ENCODE measurements around the gene MAST1.
"Not testable (repeated sequence)": the region's sequence is repeated elsewhere in the genome, so short reads cannot be mapped to it uniquely, and the experiment has no call there.

The MAST1 gene

DNA sequence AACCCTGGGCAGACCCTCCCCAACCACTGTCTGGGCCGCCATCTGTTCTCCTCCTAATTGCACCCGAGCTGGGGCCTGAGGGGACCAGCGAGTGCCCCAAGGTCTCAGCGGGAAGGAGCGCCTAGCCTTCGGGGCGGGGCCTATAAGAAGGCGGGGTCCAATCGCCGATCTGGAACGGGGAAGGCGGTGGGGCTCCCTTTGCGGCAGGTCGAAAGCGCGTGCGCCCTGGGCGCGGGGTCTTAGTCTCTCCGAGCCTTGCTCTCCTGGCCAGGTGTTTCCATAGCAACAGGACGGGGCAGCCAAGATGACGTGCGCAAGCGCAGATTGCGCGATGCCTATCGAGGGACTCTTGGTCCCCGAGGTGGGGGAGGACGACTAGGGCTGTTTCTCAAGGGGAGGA, 2.8 kb downstream of the MAST1 start:
- DNase-seq, result peak; percentile 93

GRCh38 chr19:12842511-12842910, 4.2 kb downstream of the MAST1 start:
- DNase-seq, result no peak

- DNase-seq, result no peak
Observed at GRCh38 chr19:12843328-12843727, 5.0 kb downstream of the MAST1 start.

DNA sequence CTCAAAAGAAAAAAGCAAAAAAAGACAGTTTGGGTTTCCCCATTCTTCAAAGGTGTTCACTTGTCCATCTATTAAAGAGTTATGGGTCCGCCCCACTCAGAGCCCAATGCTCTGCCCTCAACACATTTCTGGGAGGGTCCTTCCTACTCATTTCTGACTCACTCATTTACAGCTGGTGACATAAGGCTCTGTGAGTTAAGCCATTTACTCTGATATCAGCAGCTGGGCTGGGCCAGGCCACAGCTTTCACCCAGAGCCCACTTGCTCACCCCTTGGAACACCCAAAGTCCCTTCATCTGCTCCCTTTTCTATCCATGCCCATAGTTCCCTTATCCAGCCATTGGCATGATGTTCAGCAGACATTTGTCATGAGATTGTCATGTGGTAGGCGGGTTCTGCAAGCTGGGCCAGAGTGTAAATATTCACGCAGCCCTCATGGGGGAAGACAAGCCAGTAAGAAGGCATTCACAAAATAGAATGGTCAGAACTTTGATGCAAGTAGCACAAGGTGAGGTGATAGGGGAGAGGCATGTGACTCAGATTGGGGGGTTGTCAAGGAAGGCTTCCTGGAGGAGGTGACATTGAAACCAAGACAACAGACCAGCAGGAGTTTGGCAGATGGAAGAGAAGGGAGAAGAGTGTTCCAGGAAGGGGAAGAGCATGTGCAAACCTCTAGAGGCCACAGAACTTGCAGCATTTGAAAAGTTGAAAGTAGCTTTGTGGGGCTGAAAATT, 5.9 kb downstream of the MAST1 start:
- DNase-seq, result no peak

GRCh38 chr19:12846613-12847012, 8.3 kb downstream of the MAST1 start:
- not testable (repeated sequence) for DNase-seq

DNA sequence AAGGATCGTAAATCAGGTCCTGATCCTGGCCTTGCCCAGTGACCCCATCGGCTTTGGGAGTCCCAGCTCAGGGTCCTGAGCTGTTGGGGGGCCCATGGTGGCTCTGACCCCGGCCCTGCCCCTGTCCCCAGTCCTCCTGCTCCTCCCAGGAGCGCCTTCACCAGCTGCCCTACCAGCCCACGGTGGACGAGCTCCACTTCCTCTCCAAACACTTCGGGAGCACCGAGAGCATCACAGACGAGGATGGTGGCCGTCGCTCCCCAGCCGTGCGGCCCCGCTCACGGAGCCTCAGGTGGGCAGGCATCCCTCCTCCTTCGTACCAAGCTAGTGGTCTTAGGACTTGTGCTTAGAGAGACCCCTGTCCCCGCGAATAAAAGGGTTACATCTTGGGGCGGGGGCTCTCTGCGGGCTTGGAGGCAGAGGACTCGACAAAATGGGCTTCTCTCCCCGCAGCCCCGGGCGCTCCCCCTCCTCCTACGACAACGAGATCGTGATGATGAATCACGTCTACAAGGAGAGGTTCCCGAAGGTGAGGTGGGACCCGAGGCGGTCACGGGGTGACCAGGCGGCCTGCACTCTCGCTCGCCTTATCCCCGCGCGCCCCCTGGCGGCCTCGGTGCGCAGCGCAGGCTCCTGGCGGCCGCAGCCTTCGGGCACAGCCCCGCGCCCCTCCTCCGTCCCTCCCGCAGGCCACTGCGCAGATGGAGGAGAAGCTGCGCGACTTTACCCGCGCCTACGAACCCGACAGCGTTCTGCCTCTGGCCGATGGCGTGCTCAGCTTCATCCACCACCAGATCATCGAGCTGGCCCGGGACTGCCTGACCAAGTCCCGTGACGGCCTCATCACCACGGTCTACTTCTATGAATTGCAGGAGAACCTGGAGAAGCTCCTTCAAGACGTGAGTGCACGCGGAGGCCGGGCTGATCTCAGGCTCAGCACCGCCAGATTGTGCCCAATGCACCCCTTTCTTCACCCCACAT, 9.1 kb downstream of the MAST1 start:
- DNase-seq, result peak; percentile 54

DNA sequence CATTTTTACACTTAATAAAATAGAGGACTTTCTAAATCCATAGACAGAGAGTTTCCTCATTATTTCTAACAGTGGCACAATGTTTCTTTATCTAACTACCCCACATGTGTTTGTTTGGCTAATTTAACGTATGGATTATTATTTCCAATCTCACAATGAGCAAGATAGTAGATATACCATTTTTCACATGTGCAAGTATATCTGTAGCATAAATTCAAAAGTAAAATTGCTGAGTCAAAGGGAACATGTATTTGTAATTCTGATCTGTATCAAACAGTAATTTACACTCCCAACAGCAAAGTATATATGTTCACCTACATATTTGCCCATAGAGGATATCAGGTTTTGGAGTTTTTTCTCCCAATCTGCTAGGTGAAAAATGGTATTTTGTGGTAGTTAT, 18.3 kb downstream of the MAST1 start:
- no peak for DNase-seq

GRCh38 chr19:12858041-12858928, 20.0 kb downstream of the MAST1 start:
- DNase-seq, result no peak

DNA sequence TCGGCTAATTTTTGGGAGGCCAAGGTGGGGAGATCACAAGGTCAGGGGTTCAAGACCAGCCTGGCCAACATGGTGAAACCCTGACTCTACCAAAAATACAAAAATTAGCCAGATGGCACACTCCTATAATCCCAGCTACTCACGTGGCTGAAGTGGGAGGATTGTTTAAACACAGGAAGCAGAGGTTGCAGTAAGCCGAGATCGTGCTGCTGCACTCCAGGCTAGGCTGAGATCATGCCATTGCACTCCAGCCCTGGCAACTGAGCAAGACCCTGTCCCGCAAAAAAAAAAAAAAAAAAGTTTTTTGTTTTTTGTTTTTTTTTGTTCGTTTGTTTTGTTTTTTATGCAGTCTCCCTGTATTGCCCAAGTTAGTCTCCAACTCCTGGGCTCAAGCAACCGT, 21.2 kb downstream of the MAST1 start:
- DNase-seq, result no peak

DNA sequence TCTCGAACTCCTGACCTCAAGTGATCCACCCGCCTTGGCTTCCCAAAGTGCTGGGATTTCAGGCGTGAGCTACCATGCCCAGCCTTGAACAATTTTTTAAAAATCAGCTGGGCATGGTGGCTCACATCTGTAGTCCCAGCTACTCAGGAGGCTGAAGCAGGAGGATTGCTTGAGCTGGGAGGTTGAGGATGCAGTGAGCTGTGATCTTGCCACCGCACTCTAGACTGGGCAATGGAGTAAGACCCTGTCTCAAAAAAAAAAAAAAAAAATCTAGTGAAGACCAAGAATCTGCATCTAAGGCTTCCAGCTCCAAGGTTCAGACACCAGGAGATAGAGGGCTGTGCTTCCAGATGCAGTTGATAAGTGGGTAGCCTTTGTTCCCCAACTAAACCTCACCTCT, 25.8 kb downstream of the MAST1 start:
- no peak for DNase-seq

DNA sequence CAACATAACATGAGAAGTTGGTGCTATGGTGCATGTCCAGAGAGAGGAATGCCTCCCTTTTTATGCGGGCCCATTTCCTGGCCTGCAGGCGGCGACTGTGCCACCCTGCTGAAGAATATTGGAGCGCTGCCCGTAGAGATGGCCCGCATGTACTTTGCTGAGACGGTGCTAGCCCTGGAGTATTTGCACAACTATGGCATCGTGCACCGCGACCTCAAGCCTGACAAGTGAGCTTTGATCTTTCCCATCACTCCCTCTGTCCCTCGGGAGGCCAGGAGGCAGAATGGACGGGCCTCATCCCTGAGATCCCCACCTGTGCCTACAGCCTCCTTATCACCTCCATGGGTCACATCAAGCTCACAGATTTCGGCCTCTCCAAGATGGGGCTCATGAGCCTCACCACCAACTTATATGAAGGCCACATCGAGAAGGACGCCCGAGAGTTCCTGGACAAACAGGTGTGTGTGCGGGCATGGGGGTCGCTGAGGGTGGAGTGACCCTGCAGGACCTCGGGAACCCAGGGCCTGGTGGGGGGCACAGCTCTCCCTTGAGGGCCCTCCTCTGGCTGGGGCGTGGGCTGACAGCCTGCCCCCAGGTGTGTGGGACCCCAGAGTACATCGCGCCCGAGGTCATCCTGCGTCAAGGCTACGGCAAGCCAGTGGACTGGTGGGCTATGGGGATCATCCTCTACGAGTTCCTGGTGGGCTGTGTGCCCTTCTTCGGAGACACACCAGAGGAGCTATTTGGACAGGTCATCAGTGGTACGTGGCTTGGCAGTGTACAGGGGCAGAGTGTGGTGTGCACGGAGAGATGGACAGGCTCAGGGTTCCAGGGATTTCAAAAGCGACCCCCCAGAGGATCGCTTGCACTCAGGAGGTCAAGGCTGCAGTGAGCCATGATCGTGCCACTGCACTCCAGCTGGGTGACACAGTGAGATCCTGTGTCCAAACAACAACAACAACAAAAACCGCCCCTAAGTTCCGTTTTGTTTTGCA, 26.7 kb downstream of the MAST1 start:
- DNase-seq, result no peak

- no peak for DNase-seq
Observed at GRCh38 chr19:12865746-12866415, 27.6 kb downstream of the MAST1 start.

- no peak for DNase-seq
Observed at GRCh38 chr19:12866416-12867119, 28.3 kb downstream of the MAST1 start.

GRCh38 chr19:12867120-12868099, 29.1 kb downstream of the MAST1 start:
- no peak for DNase-seq

GRCh38 chr19:12868540-12869112, 30.3 kb downstream of the MAST1 start:
- DNase-seq, result no peak

- no peak for DNase-seq
Observed at GRCh38 chr19:12871681-12872080, 33.4 kb downstream of the MAST1 start.

- DNase-seq, result no peak
Observed at GRCh38 chr19:12872255-12872654, 33.9 kb downstream of the MAST1 start.

- DNase-seq, result no peak
Observed at GRCh38 chr19:12872941-12873890, 34.9 kb downstream of the MAST1 start.

Measured in NCI-H2171 (cell line).